Lung (tissue), 12 donors: ENCODE measurements around the gene DENND1A. TPM values are rescaled to one million over a fixed set of nuclear protein-coding genes. Genes with fewer than 3 reads are reported as not detected.

Source experiments
- ATAC-seq: fragments of 200-7000 bp; cut with Tn5 transposase; one replicate; pipeline ENCODE4 v1.9.1; 2020; ENCODE audit warnings: moderate number of reproducible peaks; ENCODE audit not compliant: insufficient read depth, low FRiP score
- DNase-seq, 3 donors: peaks; one replicate each; pipeline ENCODE4 v3.0.0-alpha.2; 2013 to 2017
- H3K27ac ChIP-seq, 2 donors: one replicate each; pipeline ENCODE4 v1.5.1; 2013; ENCODE audit warnings: mild to moderate bottlenecking in 2 of 2, moderate library complexity in 2 of 2, control low read depth in 1 of 2, inconsistent platforms in 1 of 2, low read depth in 1 of 2, low read length in 1 of 2
- H3K27me3 ChIP-seq, 3 donors: one replicate each; pipeline ENCODE4 v1.5.1; 2013; ENCODE audit warnings: low read length in 2 of 3; ENCODE audit not compliant: control insufficient read depth in 3 of 3, insufficient read depth in 3 of 3
- H3K36me3 ChIP-seq, 4 donors: one replicate each; pipeline ENCODE4 v1.5.1; 2013; ENCODE audit warnings: low read length in 4 of 4, mild to moderate bottlenecking in 1 of 4, moderate library complexity in 1 of 4; ENCODE audit not compliant: control insufficient read depth in 4 of 4, insufficient read depth in 4 of 4
- H3K4me1 ChIP-seq, 5 donors: one replicate each; pipeline ENCODE4 v1.5.1; 2013; ENCODE audit warnings: low read length in 5 of 5, mild to moderate bottlenecking in 2 of 5, moderate library complexity in 1 of 5; ENCODE audit not compliant: control insufficient read depth in 5 of 5, insufficient read depth in 5 of 5
- H3K4me3 ChIP-seq: one replicate; pipeline ENCODE4 v1.5.1; 2013; ENCODE audit warnings: mild to moderate bottlenecking, control low read depth, moderate library complexity
- H3K9ac ChIP-seq, 2 donors: one replicate each; pipeline ENCODE4 v1.5.1; 2013; ENCODE audit warnings: low read length in 2 of 2, control low read depth in 1 of 2; ENCODE audit not compliant: insufficient read depth in 1 of 2
- H3K9me3 ChIP-seq, 4 donors: one replicate each; pipeline ENCODE4 v1.5.1; 2013; ENCODE audit warnings: low read length in 3 of 4, mild to moderate bottlenecking in 1 of 4, moderate library complexity in 1 of 4; ENCODE audit not compliant: control insufficient read depth in 4 of 4, insufficient read depth in 3 of 4
- CTCF ChIP-seq: IDR thresholded peaks from 2 replicates; pipeline ENCODE4 v1.5.1; 2012; ENCODE audit warnings: mild to moderate bottlenecking; ENCODE audit errors: control extremely low read depth, extremely low read depth
- WGBS, 2 donors: extraction: QIAGEN DNeasy Blood & Tissue Kit; methylation state at CpG; one replicate each; pipeline ENCODE4 v1.1.7; 2013; 5-methylcytosine and 5-hydroxymethylcytosine counted together
- polyA plus RNA-seq, 2 donors: library from polyadenylated mRNA; stranded (reverse); fragments of 200-250 nt; gene quantifications; one replicate each; pipeline ENCODE4 v1.2.1, GENCODE V29; 2013
- total RNA-seq, 2 donors: library from RNA; depleted of rRNA in 1 of 2; stranded (reverse); fragments of >200 nt in 1 of 2; gene quantifications; one replicate each; pipeline ENCODE4 v1.2.1, GENCODE V29; 2014 to 2021
- donor health status: control.
- donor health status: control.
- donor health status: Bipolar disorder and iron deficiency.
- donor health status: healthy.
- donor health status: DM: yes; HTN: yes; CAD: no.

The DENND1A gene
- total and polyA plus RNA-seq, 4 donors, result 5.7 to 29.8 (median 14.5) TPM

- Histone ChIP-seq H3K27ac (no peak overlapping the region), H3K4me3 (no peak overlapping the region), H3K4me1 (peaks cover 0 to 13% (median 0%) of the 10 kb centered on the region in 5 donors), H3K9me3 (no peaks in the 10 kb centered on the region), H3K36me3 (no peaks in the 10 kb centered on the region), H3K9ac (no peak overlapping the region), H3K27me3 (peaks cover 0 to 15% (median 2%) of the 10 kb centered on the region in 3 donors)
- ATAC-seq (no peak), DNase-seq (no peak)
- no peak for TF ChIP-seq CTCF
- WGBS, 2 donors, result 74% methylated on average over 3 of the region's 3 CpGs
Measured at GRCh38 chr9:123550012-123550411, 379.9 kb downstream of the DENND1A start.

- ATAC-seq (peak; percentile 27), DNase-seq (no peak)
- no peaks in the 10 kb centered on the region for H3K36me3 ChIP-seq
- H3K9ac ChIP-seq, result no peak overlapping the region
- no peak overlapping the region for H3K27ac ChIP-seq
- H3K9me3 ChIP-seq, result no peaks in the 10 kb centered on the region
- no peak for TF ChIP-seq CTCF
- 49 to 67% methylated on average over 9 of the region's 9 CpGs for WGBS, 2 donors
- no peak overlapping the region for H3K4me3 ChIP-seq
- peaks cover 0 to 13% (median 0%) of the 10 kb centered on the region in 5 donors for H3K4me1 ChIP-seq
- H3K27me3 ChIP-seq, result peaks cover 0 to 16% (median 2%) of the 10 kb centered on the region in 3 donors
Measured at GRCh38 chr9:123548741-123549545, 381.0 kb downstream of the DENND1A start.

- Histone ChIP-seq H3K27ac (no peak overlapping the region), H3K9ac (no peak overlapping the region), H3K4me3 (no peak overlapping the region), H3K9me3 (no peaks in the 10 kb centered on the region), H3K27me3 (peaks cover 0 to 19% (median 0%) of the 10 kb centered on the region in 3 donors), H3K4me1 (peaks cover 0 to 4% (median 4%) of the 10 kb centered on the region in 5 donors), H3K36me3 (no peaks in the 10 kb centered on the region)
- WGBS, 2 donors, result 64 to 65% methylated on average over 3 of the region's 3 CpGs
- TF ChIP-seq CTCF, result peak; percentile 69
- DNase-seq (peak in 2 of 3 donors; percentile 56 to 64), ATAC-seq (no peak)
Measured at GRCh38 chr9:123544007-123544827, 385.7 kb downstream of the DENND1A start.
